Choroid plexus epithelial cell (primary cell): ENCODE measurements around the gene SHTN1.

Experiments
- DNase-seq: peaks from one replicate; pipeline ENCODE4 v3.0.0-alpha.2; 2010; ENCODE audit warnings: low read depth
- H3K4me3 ChIP-seq: 2 replicates; pipeline ENCODE4 v1.5.1; 2011; ENCODE audit warnings: low read depth, mild to moderate bottlenecking, control low read depth, low read length, moderate library complexity
- CTCF ChIP-seq: conservative IDR thresholded peaks from 2 replicates; pipeline ENCODE4 v1.5.1; 2011; ENCODE audit warnings: low read depth, mild to moderate bottlenecking, control low read depth, inconsistent platforms, low read length, moderate library complexity

Gene SHTN1

GRCh38 chr10:116925056-116925455 is 79.9 kb downstream of the SHTN1 start:
- no peak for TF ChIP-seq CTCF
- no peak overlapping the region for H3K4me3 ChIP-seq
- DNase-seq, result no peak

- H3K4me3 ChIP-seq, result no peak overlapping the region
- DNase-seq, result no peak
- TF ChIP-seq CTCF, result no peak
These were observed 85.3 kb downstream of the SHTN1 start for GRCh38 chr10:116919706-116920105.

GRCh38 chr10:116919164-116919563 is 85.8 kb downstream of the SHTN1 start:
- no peak for DNase-seq
- no peak overlapping the region for H3K4me3 ChIP-seq
- no peak for TF ChIP-seq CTCF

- no peak for TF ChIP-seq CTCF
- H3K4me3 ChIP-seq, result no peak overlapping the region
- DNase-seq, result no peak
These were observed 86.4 kb downstream of the SHTN1 start for GRCh38 chr10:116918583-116918982.

GRCh38 chr10:116917481-116917880 is 87.5 kb downstream of the SHTN1 start:
- no peak for DNase-seq
- no peak overlapping the region for H3K4me3 ChIP-seq
- no peak for TF ChIP-seq CTCF

GRCh38 chr10:116915340-116915739 is 89.6 kb downstream of the SHTN1 start:
- H3K4me3 ChIP-seq, result no peak overlapping the region
- no peak for DNase-seq
- no peak for TF ChIP-seq CTCF

- no peak overlapping the region for H3K4me3 ChIP-seq
- no peak for TF ChIP-seq CTCF
- no peak for DNase-seq
These were observed 91.3 kb downstream of the SHTN1 start for GRCh38 chr10:116913695-116914094.
